Measurements from ENCODE around the gene UBAP1.
"Not testable (repeated sequence)": the region's sequence is repeated elsewhere in the genome, so short reads cannot be mapped to it uniquely, and the experiment has no call there.

Gene UBAP1

GRCh38 chr9:34179213-34180136 lies 632 bp downstream of the UBAP1 start:
- DNase-seq (ENCODE audit: low read depth, low spot score) = no peak

GRCh38 chr9:34185778-34186551 lies 7.1 kb downstream of the UBAP1 start:
- peak; percentile 18 for DNase-seq (ENCODE audit: low read depth, low spot score)

- DNase-seq (ENCODE audit: low read depth, low spot score) = no peak
Measured at GRCh38 chr9:34187891-34188240, 9.0 kb downstream of the UBAP1 start.

- peak; percentile 18 for DNase-seq (ENCODE audit: low read depth, low spot score)
Measured at GRCh38 chr9:34190996-34191892, 12.4 kb downstream of the UBAP1 start.

GRCh38 chr9:34195143-34195542 lies 16.3 kb downstream of the UBAP1 start:
- DNase-seq (ENCODE audit: low read depth, low spot score) = no peak

GRCh38 chr9:34197286-34197685 lies 18.4 kb downstream of the UBAP1 start:
- not testable (repeated sequence) for DNase-seq (ENCODE audit: low read depth, low spot score)

- no peak for DNase-seq (ENCODE audit: low read depth, low spot score)
Measured at GRCh38 chr9:34197756-34198711, 19.2 kb downstream of the UBAP1 start.

- DNase-seq (ENCODE audit: low read depth, low spot score) = no peak
Measured at GRCh38 chr9:34200092-34200491, 21.2 kb downstream of the UBAP1 start.

- DNase-seq (ENCODE audit: low read depth, low spot score) = peak; percentile 26
Measured at GRCh38 chr9:34203275-34203991, 24.6 kb downstream of the UBAP1 start.

GRCh38 chr9:34203992-34204635 lies 25.3 kb downstream of the UBAP1 start:
- DNase-seq (ENCODE audit: low read depth, low spot score) = no peak

GRCh38 chr9:34205102-34205501 lies 26.3 kb downstream of the UBAP1 start:
- DNase-seq (ENCODE audit: low read depth, low spot score) = no peak

GRCh38 chr9:34206561-34206960 lies 27.7 kb downstream of the UBAP1 start:
- no peak for DNase-seq (ENCODE audit: low read depth, low spot score)

GRCh38 chr9:34211395-34211794 lies 32.6 kb downstream of the UBAP1 start:
- DNase-seq (ENCODE audit: low read depth, low spot score) = no peak

- DNase-seq (ENCODE audit: low read depth, low spot score) = not testable (repeated sequence)
Measured at GRCh38 chr9:34214354-34215000, 35.6 kb downstream of the UBAP1 start.

- no peak for DNase-seq (ENCODE audit: low read depth, low spot score)
Measured at GRCh38 chr9:34216325-34216724, 37.5 kb downstream of the UBAP1 start.

- DNase-seq (ENCODE audit: low read depth, low spot score) = not testable (repeated sequence)
Measured at GRCh38 chr9:34217015-34217414, 38.2 kb downstream of the UBAP1 start.

GRCh38 chr9:34218446-34218845 lies 39.6 kb downstream of the UBAP1 start:
- no peak for DNase-seq (ENCODE audit: low read depth, low spot score)

GRCh38 chr9:34219421-34219820 lies 40.6 kb downstream of the UBAP1 start:
- DNase-seq (ENCODE audit: low read depth, low spot score) = no peak

GRCh38 chr9:34220218-34220617 lies 41.4 kb downstream of the UBAP1 start:
- no peak for DNase-seq (ENCODE audit: low read depth, low spot score)

Data from smooth muscle cell of the brain vasculature (primary cell).